SK-N-SH (cell line): ENCODE data around the gene UBIAD1.

ENCODE experiments used
- CHD2 ChIP-seq: fragments of 150-350 bp; IDR thresholded peaks from 2 replicates; pipeline ENCODE4 v1.6.1; 2018; ENCODE audit warnings: low read length; ENCODE audit not compliant: partially characterized antibody
- GABPA ChIP-seq: IDR thresholded peaks from 2 replicates; pipeline ENCODE4 v1.4.0; 2012; ENCODE audit warnings: low read depth, mild to moderate bottlenecking
- JUND ChIP-seq: IDR thresholded peaks from 2 replicates; pipeline ENCODE4 v1.4.0; 2012
- NFIC ChIP-seq: IDR thresholded peaks from 2 replicates; pipeline ENCODE4 v1.4.0; 2012; ENCODE audit warnings: borderline replicate concordance
- POLR2AphosphoS5 ChIP-seq: IDR thresholded peaks from 2 replicates; pipeline ENCODE4 v1.6.1; 2012; ENCODE audit warnings: low read depth, low read length
- TCF12 ChIP-seq: IDR thresholded peaks from 2 replicates; pipeline ENCODE4 v1.4.0; 2012
- TF ChIP-seq, protein P1 (sequence below): fragments of 200-600 bp; sonication (generic); IDR thresholded peaks from 2 replicates; pipeline ENCODE4 v1.6.1; 2017; ENCODE audit warnings: antibody characterized with exemption, mild to moderate bottlenecking, moderate library complexity
- TF ChIP-seq, protein P2 (sequence below): IDR thresholded peaks from 2 replicates; pipeline ENCODE4 v1.4.0; 2012; ENCODE audit warnings: low read depth

DNA sequence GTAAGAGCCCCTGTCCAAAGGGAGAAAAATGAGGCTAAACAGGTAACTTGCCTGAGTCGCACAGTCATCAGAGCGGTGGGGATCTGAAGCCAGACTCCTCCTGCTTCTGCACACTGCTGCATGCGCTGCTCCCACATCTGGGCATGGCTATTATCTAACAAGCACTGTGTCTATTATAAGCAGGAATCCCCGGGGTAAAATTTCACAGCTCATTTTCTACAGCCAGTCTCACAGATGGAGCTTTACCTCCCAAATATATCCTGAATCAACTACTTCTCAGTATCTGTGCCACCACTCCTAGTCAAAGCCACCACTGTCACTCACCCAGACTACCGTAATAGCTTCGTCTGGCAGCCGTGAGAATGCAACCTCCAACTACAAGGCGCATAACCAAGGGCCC lies 20.5 kb upstream of the UBIAD1 start:
- no peak for TF ChIP-seq POLR2AphosphoS5
- no peak for TF ChIP-seq GABPA
- TF ChIP-seq, protein P1, sequence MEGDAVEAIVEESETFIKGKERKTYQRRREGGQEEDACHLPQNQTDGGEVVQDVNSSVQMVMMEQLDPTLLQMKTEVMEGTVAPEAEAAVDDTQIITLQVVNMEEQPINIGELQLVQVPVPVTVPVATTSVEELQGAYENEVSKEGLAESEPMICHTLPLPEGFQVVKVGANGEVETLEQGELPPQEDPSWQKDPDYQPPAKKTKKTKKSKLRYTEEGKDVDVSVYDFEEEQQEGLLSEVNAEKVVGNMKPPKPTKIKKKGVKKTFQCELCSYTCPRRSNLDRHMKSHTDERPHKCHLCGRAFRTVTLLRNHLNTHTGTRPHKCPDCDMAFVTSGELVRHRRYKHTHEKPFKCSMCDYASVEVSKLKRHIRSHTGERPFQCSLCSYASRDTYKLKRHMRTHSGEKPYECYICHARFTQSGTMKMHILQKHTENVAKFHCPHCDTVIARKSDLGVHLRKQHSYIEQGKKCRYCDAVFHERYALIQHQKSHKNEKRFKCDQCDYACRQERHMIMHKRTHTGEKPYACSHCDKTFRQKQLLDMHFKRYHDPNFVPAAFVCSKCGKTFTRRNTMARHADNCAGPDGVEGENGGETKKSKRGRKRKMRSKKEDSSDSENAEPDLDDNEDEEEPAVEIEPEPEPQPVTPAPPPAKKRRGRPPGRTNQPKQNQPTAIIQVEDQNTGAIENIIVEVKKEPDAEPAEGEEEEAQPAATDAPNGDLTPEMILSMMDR: no peak
- TF ChIP-seq, protein P2, sequence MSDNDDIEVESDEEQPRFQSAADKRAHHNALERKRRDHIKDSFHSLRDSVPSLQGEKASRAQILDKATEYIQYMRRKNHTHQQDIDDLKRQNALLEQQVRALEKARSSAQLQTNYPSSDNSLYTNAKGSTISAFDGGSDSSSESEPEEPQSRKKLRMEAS: no peak
- TF ChIP-seq CHD2: no peak
- TF ChIP-seq NFIC: no peak
- no peak for TF ChIP-seq JUND
- no peak for TF ChIP-seq TCF12
